MM.1S (cell line): ENCODE measurements around the gene PTPRF.

Experiments used
- CTCF ChIP-seq: fragments of 300-600 bp; sonication (generic); IDR thresholded peaks from 2 replicates; pipeline ENCODE4 v1.5.1; 2016; ENCODE audit warnings: antibody characterized with exemption, low read length, mixed read lengths
- EZH2 ChIP-seq: fragments of 300-600 bp; sonication (generic); optimal IDR thresholded peaks from 2 replicates; pipeline ENCODE3; 2017; ENCODE audit warnings: low read depth, mild to moderate bottlenecking, antibody characterized with exemption, low read length, mixed read lengths
- EZH2phosphoT487 ChIP-seq: fragments of 300-600 bp; sonication (generic); IDR thresholded peaks from 2 replicates; pipeline ENCODE4 v1.6.1; 2018; ENCODE audit warnings: antibody characterized with exemption, low read length

- TF ChIP-seq CTCF: no peak
- no peak for TF ChIP-seq EZH2
- TF ChIP-seq EZH2phosphoT487: no peak
These were observed 48.5 kb upstream of the PTPRF start for GRCh38 chr1:43482215-43482614.
